ENCODE data around the gene IFNAR1. TPM values are rescaled to one million over a fixed set of nuclear protein-coding genes. Genes with fewer than 3 reads are reported as not detected.
A peak's percentile ranks its signal among the peaks of the same experiment; 100 is the strongest.

IFNAR1 gene
- total and polyA plus RNA-seq, 10 donors = 9.2 to 86.1 (median 57.3) TPM

GRCh38 chr21:33386222-33386784, 61.5 kb downstream of the IFNAR1 start:
- intact Hi-C loops (cut with DNase I; ENCODE audit: low total_unique reads) = no loop called here
- Histone ChIP-seq H3K9me3 (no peaks in the 10 kb centered on the region), H3K27me3 (replicated peaks in 1 of 7) (peaks cover 0 to 12% (median 0%) of the 10 kb centered on the region in 7 donors), H3K4me1 (peaks cover 30 to 100% (median 59%) of the 10 kb centered on the region in 6 donors), H3K27ac (peak overlapping the region in 2 of 8 donors; percentile 81 to 100), H3K4me3 (no peak overlapping the region), H3K36me3 (no peaks in the 10 kb centered on the region)
- 66 to 81% (median 78%) methylated on average over 6 of the region's 6 CpGs for WGBS, 5 donors
- no peak for DNase-seq
- peak in 2 of 11 experiments; percentile 7 to 13 for TF ChIP-seq CTCF (IDR thresholded peaks at IDR 0.05 in 8 of 11, conservative IDR thresholded peaks at IDR 0.05 in 3 of 11)
- no peak for TF ChIP-seq POLR2AphosphoS5 (IDR thresholded peaks at IDR 0.05)

GRCh38 chr21:33387294-33387693, 62.5 kb downstream of the IFNAR1 start:
- Histone ChIP-seq H3K4me1 (peaks cover 24 to 100% (median 52%) of the 10 kb centered on the region in 6 donors), H3K36me3 (no peaks in the 10 kb centered on the region), H3K27ac (peak overlapping the region in 4 of 8 donors; percentile 79 to 100 (median 82)), H3K9me3 (no peaks in the 10 kb centered on the region), H3K4me3 (no peak overlapping the region), H3K27me3 (replicated peaks in 1 of 7) (peaks cover 0 to 19% (median 0%) of the 10 kb centered on the region in 7 donors)
- intact Hi-C loops (cut with DNase I; ENCODE audit: low total_unique reads) = no loop called here
- no peak for TF ChIP-seq POLR2AphosphoS5 (IDR thresholded peaks at IDR 0.05)
- DNase-seq = no peak
- 93 to 98% (median 96%) methylated on average over 6 of the region's 6 CpGs for WGBS, 5 donors

- intact Hi-C loops (cut with DNase I; ENCODE audit: low total_unique reads) = no loop called here
- peak overlapping the region in 7 of 8 donors; percentile 17 to 100 (median 79) for H3K27ac ChIP-seq
- no peak for DNase-seq
- peaks cover 15 to 100% (median 47%) of the 10 kb centered on the region in 6 donors for H3K4me1 ChIP-seq
- H3K4me3 ChIP-seq = peak overlapping the region in 1 of 8 donors; percentile 11
- peaks cover 0 to 19% (median 0%) of the 10 kb centered on the region in 7 donors for H3K27me3 ChIP-seq (replicated peaks in 1 of 7)
- WGBS, 5 donors = 39 to 63% (median 53%) methylated on average over 4 of the region's 4 CpGs
- H3K36me3 ChIP-seq = no peaks in the 10 kb centered on the region
- TF ChIP-seq POLR2AphosphoS5 (IDR thresholded peaks at IDR 0.05) = no peak
- TF ChIP-seq POLR2A (IDR thresholded peaks at IDR 0.05) = no peak
- no peaks in the 10 kb centered on the region for H3K9me3 ChIP-seq
Observed at GRCh38 chr21:33388188-33388587, 63.4 kb downstream of the IFNAR1 start.

GRCh38 chr21:33390479-33390878, 65.7 kb downstream of the IFNAR1 start:
- peaks cover 0 to 98% (median 43%) of the 10 kb centered on the region in 6 donors for H3K4me1 ChIP-seq
- 84 to 91% (median 90%) methylated on average over 5 of the region's 5 CpGs for WGBS, 5 donors
- peaks cover 0 to 19% (median 0%) of the 10 kb centered on the region in 7 donors for H3K27me3 ChIP-seq (replicated peaks in 1 of 7)
- H3K36me3 ChIP-seq = no peaks in the 10 kb centered on the region
- H3K27ac ChIP-seq = peak overlapping the region in 7 of 8 donors; percentile 6 to 100 (median 80)
- intact Hi-C loops (cut with DNase I; ENCODE audit: low total_unique reads) = no loop called here
- DNase-seq = no peak
- TF ChIP-seq POLR2A (IDR thresholded peaks at IDR 0.05) (no peak), CTCF (IDR thresholded peaks at IDR 0.05 in 8 of 11, conservative IDR thresholded peaks at IDR 0.05 in 3 of 11) (no peak), POLR2AphosphoS5 (IDR thresholded peaks at IDR 0.05) (no peak)
- no peak overlapping the region for H3K4me3 ChIP-seq
- no peaks in the 10 kb centered on the region for H3K9me3 ChIP-seq

- H3K27me3 ChIP-seq (replicated peaks in 1 of 7) = peaks cover 0 to 19% (median 0%) of the 10 kb centered on the region in 7 donors
- no peak for DNase-seq
- no peak overlapping the region for H3K4me3 ChIP-seq
- intact Hi-C loops (cut with DNase I; ENCODE audit: low total_unique reads) = no loop called here
- H3K27ac ChIP-seq = peak overlapping the region in 6 of 8 donors; percentile 27 to 100 (median 81)
- TF ChIP-seq POLR2A (IDR thresholded peaks at IDR 0.05) (no peak), CTCF (IDR thresholded peaks at IDR 0.05 in 8 of 11, conservative IDR thresholded peaks at IDR 0.05 in 3 of 11) (no peak), POLR2AphosphoS5 (IDR thresholded peaks at IDR 0.05) (no peak)
- H3K36me3 ChIP-seq = no peaks in the 10 kb centered on the region
- 58 to 82% (median 72%) methylated on average over 6 of the region's 6 CpGs for WGBS, 5 donors
- H3K9me3 ChIP-seq = no peaks in the 10 kb centered on the region
- H3K4me1 ChIP-seq = peaks cover 0 to 98% (median 43%) of the 10 kb centered on the region in 6 donors
Observed at GRCh38 chr21:33391656-33392055, 66.9 kb downstream of the IFNAR1 start.

Measured in spleen (tissue), 11 donors.